ENCODE data around the gene C10orf120. TPM values are rescaled to one million over a fixed set of nuclear protein-coding genes. Genes with fewer than 3 reads are reported as not detected.

The C10orf120 gene
- total and polyA plus RNA-seq, 2 donors (not counting 1 experiment from before 2014, with no cell fraction given) = not detected

DNA sequence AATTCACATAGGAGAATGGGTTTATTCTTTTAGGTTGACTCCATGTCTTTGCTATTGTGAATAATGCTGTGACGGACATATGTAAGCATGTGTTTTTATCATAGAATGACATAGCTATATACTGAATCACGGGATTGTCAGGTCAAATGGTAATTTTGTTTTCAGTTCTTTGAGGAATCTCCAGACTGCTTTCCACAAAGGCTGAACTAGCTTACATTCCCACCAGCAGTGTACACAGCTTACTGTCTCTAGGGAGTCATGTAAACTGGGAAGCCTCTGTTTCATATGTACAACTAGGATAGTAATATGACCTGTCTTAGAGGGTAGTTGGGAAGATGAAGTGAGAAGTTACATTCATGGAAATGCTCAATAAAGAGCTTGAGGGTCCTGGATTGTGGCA lies 6.8 kb upstream of the C10orf120 start:
- no peaks in the 10 kb centered on the region for H3K79me2 ChIP-seq (ENCODE audit: control insufficient read depth, insufficient read depth, low read length)
- H3K27me3 ChIP-seq (ENCODE audit: control insufficient read depth, insufficient read depth, low read length) = no peaks in the 10 kb centered on the region
- no peaks in the 10 kb centered on the region for H3K4me1 ChIP-seq (ENCODE audit: control insufficient read depth, extremely low read depth, insufficient read depth, low read length)
- H2AFZ ChIP-seq (ENCODE audit: low read length) = no peak overlapping the region
- no peaks in the 10 kb centered on the region for H3K9me3 ChIP-seq (ENCODE audit: control insufficient read depth, insufficient read depth, low read depth, low read length)
- no peak overlapping the region for H3K9ac ChIP-seq (ENCODE audit: insufficient read depth, low read length)
- H3K4me3 ChIP-seq (replicated peaks in 1 of 4; ENCODE audit: control extremely low read depth in 1 of 4, insufficient read depth in 1 of 4, low read depth in 3 of 4, low read length in 4 of 4) = no peak overlapping the region
- TF ChIP-seq EZH2 (IDR thresholded peaks at IDR 0.05; ENCODE audit: low read length, missing control alignments) = no peak
- TF ChIP-seq, protein P1, sequence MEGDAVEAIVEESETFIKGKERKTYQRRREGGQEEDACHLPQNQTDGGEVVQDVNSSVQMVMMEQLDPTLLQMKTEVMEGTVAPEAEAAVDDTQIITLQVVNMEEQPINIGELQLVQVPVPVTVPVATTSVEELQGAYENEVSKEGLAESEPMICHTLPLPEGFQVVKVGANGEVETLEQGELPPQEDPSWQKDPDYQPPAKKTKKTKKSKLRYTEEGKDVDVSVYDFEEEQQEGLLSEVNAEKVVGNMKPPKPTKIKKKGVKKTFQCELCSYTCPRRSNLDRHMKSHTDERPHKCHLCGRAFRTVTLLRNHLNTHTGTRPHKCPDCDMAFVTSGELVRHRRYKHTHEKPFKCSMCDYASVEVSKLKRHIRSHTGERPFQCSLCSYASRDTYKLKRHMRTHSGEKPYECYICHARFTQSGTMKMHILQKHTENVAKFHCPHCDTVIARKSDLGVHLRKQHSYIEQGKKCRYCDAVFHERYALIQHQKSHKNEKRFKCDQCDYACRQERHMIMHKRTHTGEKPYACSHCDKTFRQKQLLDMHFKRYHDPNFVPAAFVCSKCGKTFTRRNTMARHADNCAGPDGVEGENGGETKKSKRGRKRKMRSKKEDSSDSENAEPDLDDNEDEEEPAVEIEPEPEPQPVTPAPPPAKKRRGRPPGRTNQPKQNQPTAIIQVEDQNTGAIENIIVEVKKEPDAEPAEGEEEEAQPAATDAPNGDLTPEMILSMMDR (conservative IDR thresholded peaks at IDR 0.05 in 1 of 2, IDR thresholded peaks at IDR 0.05 in 1 of 2; ENCODE audit: low read depth in 1 of 2, low read length in 2 of 2) = no peak
- no peak for DNase-seq (ENCODE audit: low read depth in 2 of 2)
- H3K4me2 ChIP-seq (ENCODE audit: extremely low read depth, insufficient read depth, low read length) = no peak overlapping the region
- H3K27ac ChIP-seq (ENCODE audit: insufficient read depth, low read length) = no peak overlapping the region
- H3K36me3 ChIP-seq (ENCODE audit: control insufficient read depth, insufficient read depth, low read length) = no peaks in the 10 kb centered on the region
- H4K20me1 ChIP-seq (ENCODE audit: control insufficient read depth, extremely low read depth, insufficient read depth, low read length) = no peaks in the 10 kb centered on the region

DNA sequence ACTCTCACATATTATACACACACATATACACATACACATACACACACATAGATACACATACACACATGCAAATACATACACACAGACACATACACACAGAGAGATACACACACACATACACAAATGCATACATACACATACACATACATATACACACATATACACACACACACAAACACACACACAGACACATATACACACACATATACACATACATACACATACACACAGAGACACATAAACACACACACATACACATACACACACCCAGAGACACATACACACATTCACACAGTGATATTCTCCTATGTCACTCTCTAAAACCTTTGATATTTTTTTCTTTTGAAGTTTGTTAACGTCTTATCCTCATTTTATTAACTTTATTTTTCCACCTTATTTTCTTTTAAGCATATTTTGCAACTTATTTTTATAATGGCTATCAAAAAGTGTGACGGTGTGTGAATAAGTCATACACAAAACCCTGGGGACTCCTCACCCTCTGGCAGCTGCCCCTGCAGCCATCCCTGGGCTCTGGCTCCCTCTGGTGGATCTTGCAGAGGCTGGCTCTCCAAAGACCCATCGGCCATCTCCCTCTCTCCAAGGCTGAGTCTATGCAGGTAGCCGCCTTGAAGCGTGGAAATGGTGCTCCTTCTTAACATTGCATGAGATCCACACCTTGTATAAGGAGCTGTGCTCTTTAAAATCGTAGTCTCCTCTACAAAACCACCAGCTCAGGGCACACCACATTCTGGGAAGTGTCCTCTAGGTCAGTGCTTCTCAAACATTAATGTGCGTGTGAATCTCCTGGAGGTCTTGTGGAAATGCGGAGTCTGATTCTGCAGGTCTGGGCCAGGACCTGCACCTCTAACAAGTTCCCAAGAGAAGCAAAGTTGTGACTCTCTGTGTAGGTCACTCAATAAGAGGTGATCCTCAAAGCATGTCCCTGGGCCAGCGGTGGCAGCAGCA lies 4.1 kb upstream of the C10orf120 start:
- Histone ChIP-seq H3K4me3 (replicated peaks in 1 of 4; ENCODE audit: control extremely low read depth in 1 of 4, insufficient read depth in 1 of 4, low read depth in 3 of 4, low read length in 4 of 4) (no peak overlapping the region), H3K4me1 (ENCODE audit: control insufficient read depth, extremely low read depth, insufficient read depth, low read length) (no peaks in the 10 kb centered on the region), H2AFZ (ENCODE audit: low read length) (no peak overlapping the region), H3K36me3 (ENCODE audit: control insufficient read depth, insufficient read depth, low read length) (no peaks in the 10 kb centered on the region), H4K20me1 (ENCODE audit: control insufficient read depth, extremely low read depth, insufficient read depth, low read length) (no peaks in the 10 kb centered on the region), H3K9me3 (ENCODE audit: control insufficient read depth, insufficient read depth, low read depth, low read length) (no peaks in the 10 kb centered on the region), H3K27ac (ENCODE audit: insufficient read depth, low read length) (no peak overlapping the region), H3K9ac (ENCODE audit: insufficient read depth, low read length) (no peak overlapping the region), H3K27me3 (ENCODE audit: control insufficient read depth, insufficient read depth, low read length) (no peaks in the 10 kb centered on the region), H3K79me2 (ENCODE audit: control insufficient read depth, insufficient read depth, low read length) (no peaks in the 10 kb centered on the region), H3K4me2 (ENCODE audit: extremely low read depth, insufficient read depth, low read length) (no peak overlapping the region)
- DNase-seq (ENCODE audit: low read depth in 2 of 2) = peak; percentile 34 to 43
- TF ChIP-seq, protein P1 (conservative IDR thresholded peaks at IDR 0.05 in 1 of 2, IDR thresholded peaks at IDR 0.05 in 1 of 2; ENCODE audit: low read depth in 1 of 2, low read length in 2 of 2) = peak; percentile 80 to 86
- TF ChIP-seq EZH2 (IDR thresholded peaks at IDR 0.05; ENCODE audit: low read length, missing control alignments) = no peak

DNA sequence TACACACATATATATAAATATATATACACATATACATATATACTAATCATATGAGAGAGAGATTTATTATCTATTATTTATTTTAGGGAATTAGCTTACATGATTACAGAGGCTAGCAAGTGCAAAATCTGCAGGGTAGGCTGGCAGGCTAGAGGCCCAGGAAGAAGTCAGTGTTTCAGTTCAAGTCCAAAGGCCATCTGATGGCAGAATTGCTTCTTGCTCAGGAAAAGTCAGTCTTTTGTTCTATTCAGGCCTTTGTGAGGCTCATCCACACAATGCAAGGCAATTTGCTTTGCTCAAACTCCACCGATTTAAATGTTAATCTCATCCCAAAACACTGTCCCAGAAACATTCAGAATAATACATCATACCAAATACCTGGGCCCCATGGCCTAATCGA lies 2.6 kb upstream of the C10orf120 start:
- Histone ChIP-seq H3K4me3 (replicated peaks in 1 of 4; ENCODE audit: control extremely low read depth in 1 of 4, insufficient read depth in 1 of 4, low read depth in 3 of 4, low read length in 4 of 4) (no peak overlapping the region), H3K79me2 (ENCODE audit: control insufficient read depth, insufficient read depth, low read length) (no peaks in the 10 kb centered on the region), H3K9me3 (ENCODE audit: control insufficient read depth, insufficient read depth, low read depth, low read length) (no peaks in the 10 kb centered on the region), H3K4me1 (ENCODE audit: control insufficient read depth, extremely low read depth, insufficient read depth, low read length) (no peaks in the 10 kb centered on the region), H2AFZ (ENCODE audit: low read length) (no peak overlapping the region), H4K20me1 (ENCODE audit: control insufficient read depth, extremely low read depth, insufficient read depth, low read length) (no peaks in the 10 kb centered on the region), H3K4me2 (ENCODE audit: extremely low read depth, insufficient read depth, low read length) (no peak overlapping the region), H3K27me3 (ENCODE audit: control insufficient read depth, insufficient read depth, low read length) (no peaks in the 10 kb centered on the region), H3K9ac (ENCODE audit: insufficient read depth, low read length) (no peak overlapping the region), H3K27ac (ENCODE audit: insufficient read depth, low read length) (no peak overlapping the region), H3K36me3 (ENCODE audit: control insufficient read depth, insufficient read depth, low read length) (no peaks in the 10 kb centered on the region)
- no peak for DNase-seq (ENCODE audit: low read depth in 2 of 2)
- TF ChIP-seq, protein P1 (conservative IDR thresholded peaks at IDR 0.05 in 1 of 2, IDR thresholded peaks at IDR 0.05 in 1 of 2; ENCODE audit: low read depth in 1 of 2, low read length in 2 of 2) = no peak
- TF ChIP-seq EZH2 (IDR thresholded peaks at IDR 0.05; ENCODE audit: low read length, missing control alignments) = no peak

All from fibroblast of lung (primary cell).